ENCODE results near the gene TBC1D20.
A peak's percentile ranks its signal among the peaks of the same experiment; 100 is the strongest.
"Not testable (repeated sequence)": the region's sequence is repeated elsewhere in the genome, so short reads cannot be mapped to it uniquely, and the experiment has no call there.

TBC1D20 gene

GRCh38 chr20:475463-476357, 13.4 kb upstream of the TBC1D20 start:
- no peak for DNase-seq

GRCh38 chr20:474581-474980, 12.2 kb upstream of the TBC1D20 start:
- no peak for DNase-seq

GRCh38 chr20:472889-473292, 10.6 kb upstream of the TBC1D20 start:
- DNase-seq, result no peak

DNA sequence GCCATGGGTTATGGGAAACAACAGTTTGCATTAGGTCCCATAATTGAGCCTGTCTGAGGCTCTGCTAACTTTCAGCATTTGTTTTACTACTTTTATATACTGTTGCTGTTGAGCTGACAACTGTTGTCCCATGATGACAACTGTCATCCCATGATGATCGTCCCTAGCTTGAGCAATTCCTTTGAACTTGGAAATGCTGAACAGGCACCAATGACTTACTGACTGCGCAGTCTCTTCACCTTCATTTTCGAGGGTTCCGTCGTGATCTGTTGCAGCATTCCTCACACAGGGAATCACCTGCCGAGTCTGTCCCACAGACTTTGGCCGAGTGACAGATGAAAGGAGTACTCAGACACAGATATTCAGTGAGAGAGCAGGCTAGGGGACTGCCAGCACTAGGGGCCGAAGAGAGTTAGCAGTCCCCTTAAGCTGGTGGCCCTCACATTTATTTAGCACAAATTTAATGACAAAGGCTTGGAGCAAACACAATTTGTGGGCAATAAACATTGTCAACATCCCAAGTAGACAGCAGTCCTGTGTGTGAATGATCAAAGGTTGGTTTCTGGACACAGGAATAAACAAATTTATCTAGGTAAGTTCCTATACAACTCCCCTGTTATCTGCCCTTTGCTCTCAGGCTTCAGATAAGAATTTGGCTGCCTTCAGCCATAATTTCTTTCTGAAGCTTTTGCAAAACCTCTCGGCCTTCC, 10.0 kb upstream of the TBC1D20 start:
- DNase-seq, result no peak

- DNase-seq, result no peak
These were observed 7.6 kb upstream of the TBC1D20 start for GRCh38 chr20:469746-470490.

DNA sequence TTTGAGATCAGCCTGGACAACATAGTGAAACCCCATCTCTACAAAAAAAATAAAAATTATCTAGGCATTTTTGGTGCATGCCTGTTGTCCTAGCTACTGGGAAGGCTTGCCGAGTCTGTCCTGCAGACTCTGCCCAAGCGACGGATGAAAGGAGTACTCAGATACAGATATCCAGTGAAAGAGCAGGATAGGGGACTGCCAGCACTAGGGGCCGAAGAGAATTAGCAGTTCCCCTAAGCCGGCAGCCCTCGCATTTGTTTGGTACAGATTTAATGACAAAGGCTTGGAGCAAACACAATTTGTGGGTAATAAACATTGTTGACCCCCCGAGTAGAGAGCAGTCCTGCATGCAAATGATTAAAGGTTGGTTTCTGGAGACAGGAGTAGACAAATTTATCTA, 5.4 kb upstream of the TBC1D20 start:
- no peak for DNase-seq

GRCh38 chr20:461254-462198, 807 bp downstream of the TBC1D20 start:
- DNase-seq, result peak; percentile 32

GRCh38 chr20:460707-461106, 1.6 kb downstream of the TBC1D20 start:
- no peak for DNase-seq

DNA sequence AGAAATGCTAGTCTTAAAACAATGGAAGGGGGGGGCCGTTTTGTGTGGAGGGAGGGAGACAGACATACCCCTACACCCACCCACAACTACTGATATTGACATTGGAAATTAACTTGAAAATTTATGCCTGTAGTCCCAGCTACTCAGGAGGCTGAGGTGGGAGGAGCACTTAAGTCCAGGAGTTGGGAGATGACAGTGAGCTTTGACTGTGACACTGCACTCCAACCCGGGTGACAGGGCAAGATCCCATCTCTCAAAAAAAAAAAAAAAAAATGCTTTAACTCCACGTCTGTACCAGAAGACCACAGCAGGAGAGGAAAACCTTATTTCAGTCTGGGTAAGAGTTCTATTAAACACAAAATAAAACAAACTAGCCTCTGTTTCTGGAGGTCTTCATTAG, 2.2 kb downstream of the TBC1D20 start:
- no peak for DNase-seq

- no peak for DNase-seq
These were observed 3.6 kb downstream of the TBC1D20 start for GRCh38 chr20:458776-459175.

GRCh38 chr20:454951-455350, 7.4 kb downstream of the TBC1D20 start:
- DNase-seq, result no peak

DNA sequence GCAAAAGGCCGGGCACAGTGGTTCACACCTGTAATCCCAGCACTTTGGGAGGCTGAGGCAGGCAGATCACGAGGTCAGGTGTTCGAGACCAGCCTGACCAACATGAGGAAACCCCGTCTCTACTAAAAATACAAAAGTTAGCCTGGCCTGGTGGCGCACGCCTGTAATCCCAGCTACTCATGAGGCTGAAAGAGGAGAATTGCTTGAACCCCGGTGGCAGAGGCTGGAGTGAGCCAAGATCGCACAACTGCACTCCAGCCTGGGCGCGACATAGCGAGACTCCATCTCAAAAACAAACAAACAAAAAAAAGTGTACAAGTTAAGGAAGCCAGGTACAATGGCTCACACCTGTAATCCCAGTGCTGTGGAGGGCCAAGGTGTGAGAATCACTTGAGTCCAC, 10.3 kb downstream of the TBC1D20 start:
- not testable (repeated sequence) for DNase-seq

GRCh38 chr20:445514-446336, 16.6 kb downstream of the TBC1D20 start:
- DNase-seq, result no peak

DNA sequence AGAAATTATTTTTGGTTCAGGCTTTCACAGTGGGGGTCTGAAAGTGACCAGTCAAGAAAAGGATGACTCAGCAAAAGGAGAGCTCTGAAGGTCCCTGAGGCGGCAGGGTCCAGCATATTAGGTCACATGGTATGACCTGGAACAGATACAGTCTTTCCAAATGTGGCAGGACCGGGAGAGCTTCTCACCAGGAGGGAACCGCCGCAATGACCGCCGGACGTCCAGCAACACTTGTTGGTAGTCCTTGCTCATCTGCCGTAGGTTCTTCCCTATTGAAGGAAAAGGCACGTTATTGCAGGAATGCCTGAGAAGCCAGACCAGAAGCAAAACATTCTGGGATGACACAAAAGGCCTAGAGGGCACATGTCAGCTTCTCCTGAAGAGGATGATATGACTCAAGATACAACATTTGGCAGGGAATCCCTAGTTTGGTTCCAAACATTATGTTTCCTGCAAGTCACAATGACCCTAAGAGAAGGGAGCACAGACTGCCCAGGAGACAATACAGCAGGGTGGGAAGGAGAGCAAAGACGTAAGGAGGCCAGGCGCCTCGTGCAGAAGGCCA, 17.4 kb downstream of the TBC1D20 start:
- no peak for DNase-seq

DNA sequence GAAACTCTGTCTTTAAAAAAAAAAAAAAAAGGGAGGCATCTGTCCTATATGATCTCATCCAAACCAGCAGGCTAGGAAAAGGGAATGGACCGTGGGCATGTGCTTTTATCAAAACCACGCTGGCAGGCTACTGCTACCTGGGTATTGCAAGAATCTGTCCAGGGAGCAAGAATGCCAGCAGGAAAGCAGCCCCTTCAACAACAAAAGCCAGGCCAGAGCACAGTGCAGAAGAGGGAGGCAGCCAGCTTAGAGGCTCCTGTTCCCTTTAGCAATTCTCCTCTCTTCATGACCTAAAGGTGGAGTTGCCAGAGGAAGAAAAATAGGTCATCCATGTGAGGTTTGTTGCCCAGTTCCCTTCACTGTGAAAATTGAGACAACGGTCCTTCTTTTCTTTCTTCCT, 18.2 kb downstream of the TBC1D20 start:
- no peak for DNase-seq

- no peak for DNase-seq
These were observed 19.0 kb downstream of the TBC1D20 start for GRCh38 chr20:443223-443775.

GRCh38 chr20:440636-441035, 21.7 kb downstream of the TBC1D20 start:
- DNase-seq, result no peak

GRCh38 chr20:440148-440547, 22.2 kb downstream of the TBC1D20 start:
- DNase-seq, result no peak

DNA sequence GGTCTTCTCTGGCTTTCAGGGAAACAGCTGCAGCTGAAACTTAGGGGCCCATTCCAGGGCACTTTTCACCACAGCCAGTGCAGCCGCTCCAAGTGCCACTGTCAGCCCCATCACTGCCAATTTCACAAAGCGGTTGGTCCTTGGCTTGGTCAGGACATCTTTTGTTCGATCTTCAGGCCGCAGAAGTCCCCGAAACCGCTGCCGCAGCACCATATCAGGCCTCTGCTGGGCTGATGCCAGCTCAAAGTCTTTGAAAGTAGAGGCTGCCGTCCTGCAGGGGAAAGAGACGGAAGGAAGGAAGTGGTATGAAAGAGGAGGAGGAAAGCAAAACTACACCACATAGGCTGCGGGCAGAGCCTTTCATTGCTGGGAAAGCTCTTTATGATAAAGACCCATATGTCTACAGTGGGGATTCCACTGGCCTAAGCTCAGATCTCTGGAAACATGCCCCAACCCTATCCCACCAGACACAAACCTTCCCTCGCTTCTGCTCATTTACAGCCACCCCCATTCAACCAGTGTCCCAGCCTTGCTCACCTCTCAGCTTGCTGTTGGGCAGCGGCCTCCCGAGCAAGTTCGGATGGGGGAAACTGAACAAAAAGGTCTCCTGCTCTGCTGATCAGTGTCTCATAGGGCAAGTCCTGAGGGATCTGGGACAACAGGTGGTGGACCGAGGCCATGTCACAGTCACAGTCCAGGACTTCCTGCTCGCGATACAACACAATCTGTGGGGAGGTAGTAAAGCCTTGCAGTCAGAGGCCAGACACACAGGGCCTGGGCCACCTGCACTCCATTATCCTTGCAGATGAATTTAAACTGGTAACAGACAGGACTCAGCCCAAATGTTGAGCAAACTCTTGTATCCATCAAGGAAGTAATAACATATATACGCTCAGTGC, 23.5 kb downstream of the TBC1D20 start:
- DNase-seq, result peak; percentile 38
